Hepatocyte (in vitro differentiated cells): Measurements from ENCODE around the gene HSD17B2. TPM values are rescaled to one million over a fixed set of nuclear protein-coding genes. Genes with fewer than 3 reads are reported as not detected.

Source experiments
- DNase-seq: peaks from one replicate; pipeline ENCODE4 v3.0.0-alpha.2; 2016; ENCODE audit warnings: low spot score
- H2AFZ ChIP-seq: fragments of 200-600 bp; sonication (generic); 2 replicates; pipeline ENCODE4 v1.6.0; 2016; ENCODE audit warnings: antibody characterized with exemption, mild to moderate bottlenecking
- H3K27ac ChIP-seq: fragments of 200-600 bp; sonication (generic); 2 replicates; pipeline ENCODE4 v1.5.1; 2016; ENCODE audit warnings: mild to moderate bottlenecking
- H3K27me3 ChIP-seq: fragments of 200-600 bp; sonication (generic); 2 replicates; pipeline ENCODE4 v1.6.1; 2016
- H3K36me3 ChIP-seq: fragments of 200-600 bp; sonication (generic); replicated peaks from 2 replicates; pipeline ENCODE4 v1.5.1; 2016; ENCODE audit warnings: low read depth; ENCODE audit not compliant: insufficient read depth
- H3K4me1 ChIP-seq: fragments of 200-600 bp; sonication (generic); 2 replicates; pipeline ENCODE4 v1.5.1; 2016; ENCODE audit warnings: mild to moderate bottlenecking, moderate library complexity; ENCODE audit not compliant: insufficient read depth
- H3K4me2 ChIP-seq: fragments of 200-600 bp; sonication (generic); 2 replicates; pipeline ENCODE4 v1.6.0; 2016
- H3K4me3 ChIP-seq: fragments of 200-600 bp; sonication (generic); 2 replicates; pipeline ENCODE4 v1.5.1; 2016; ENCODE audit warnings: mild to moderate bottlenecking
- H3K79me2 ChIP-seq: fragments of 200-600 bp; sonication (generic); 2 replicates; pipeline ENCODE4 v1.6.0; 2017; ENCODE audit warnings: mild to moderate bottlenecking
- H3K9me2 ChIP-seq: fragments of 200-600 bp; sonication (generic); replicated peaks from 2 replicates; pipeline ENCODE4 v1.6.0; 2017; ENCODE audit warnings: mild to moderate bottlenecking; ENCODE audit not compliant: insufficient read depth
- H3K9me3 ChIP-seq: fragments of 200-600 bp; sonication (generic); 2 replicates; pipeline ENCODE4 v1.5.1; 2016; ENCODE audit warnings: low read depth, mild to moderate bottlenecking
- H4K20me1 ChIP-seq: fragments of 200-600 bp; sonication (generic); 2 replicates; pipeline ENCODE4 v1.6.0; 2016; ENCODE audit warnings: mild to moderate bottlenecking; ENCODE audit not compliant: insufficient read depth, poor library complexity, severe bottlenecking
- CTCF ChIP-seq: fragments of 200-600 bp; sonication (generic); IDR thresholded peaks from 2 replicates; pipeline ENCODE4 v1.5.1; 2016; ENCODE audit warnings: antibody characterized with exemption, mild to moderate bottlenecking; ENCODE audit not compliant: poor library complexity
- EZH2 ChIP-seq: fragments of 200-600 bp; sonication (generic); IDR thresholded peaks from 2 replicates; pipeline ENCODE4 v1.6.1; 2016; ENCODE audit warnings: antibody characterized with exemption, mild to moderate bottlenecking, borderline replicate concordance
- EZH2phosphoT487 ChIP-seq: fragments of 200-600 bp; sonication (generic); IDR thresholded peaks from one replicate; pipeline ENCODE4 v1.6.1; 2018; ENCODE audit warnings: antibody characterized with exemption, mild to moderate bottlenecking, low read depth, moderate library complexity; ENCODE audit not compliant: unreplicated experiment, severe bottlenecking
- WGBS: methylation state at CpG from one replicate; pipeline ENCODE4 v1.1.6; 2016; ENCODE audit warnings: low lambda C conversion rate; ENCODE audit errors: missing lambda C conversion rate; 5-methylcytosine and 5-hydroxymethylcytosine counted together
- polyA plus RNA-seq: library from polyadenylated mRNA; unstranded; fragments of >200 nt; fragmentation: Nextera tagmentation; extraction: Ambion mirVana; gene quantifications from 2 replicates; pipeline ENCODE4 v1.2.1, GENCODE V29; 2016
- total RNA-seq: library from RNA; depleted of rRNA; stranded (reverse); fragments of >200 nt; gene quantifications from 2 replicates; pipeline ENCODE4 v1.2.3, GENCODE V29; 2014

HSD17B2 gene
- total and polyA plus RNA-seq, 2 experiments from 2014 or later: 75.6 to 91.1 TPM

- Histone ChIP-seq H3K9me2 (no peaks in the 10 kb centered on the region), H3K27me3 (no peaks in the 10 kb centered on the region), H3K9me3 (no peaks in the 10 kb centered on the region), H3K79me2 (no peaks in the 10 kb centered on the region), H3K4me2 (no peak overlapping the region), H4K20me1 (no peaks in the 10 kb centered on the region), H3K4me3 (no peak overlapping the region), H3K4me1 (peaks cover 29% of the 10 kb centered on the region), H3K36me3 (no peaks in the 10 kb centered on the region), H3K27ac (no peak overlapping the region), H2AFZ (no peak overlapping the region)
- WGBS: 83% methylated on average over 3 of the region's 3 CpGs
- TF ChIP-seq EZH2phosphoT487 (no peak), CTCF (no peak), EZH2 (no peak)
- no peak for DNase-seq
Measured at GRCh38 chr16:81992859-81993258, 42.2 kb upstream of the HSD17B2 start.

- H3K9me2 ChIP-seq: no peaks in the 10 kb centered on the region
- no peaks in the 10 kb centered on the region for H3K9me3 ChIP-seq
- WGBS: 85% methylated on average over 5 of the region's 5 CpGs
- H4K20me1 ChIP-seq: no peaks in the 10 kb centered on the region
- no peak overlapping the region for H2AFZ ChIP-seq
- DNase-seq: no peak
- no peak overlapping the region for H3K4me3 ChIP-seq
- H3K36me3 ChIP-seq: no peaks in the 10 kb centered on the region
- H3K27ac ChIP-seq: no peak overlapping the region
- TF ChIP-seq EZH2phosphoT487 (no peak), CTCF (no peak), EZH2 (no peak)
- H3K79me2 ChIP-seq: no peaks in the 10 kb centered on the region
- H3K4me2 ChIP-seq: no peak overlapping the region
- no peaks in the 10 kb centered on the region for H3K27me3 ChIP-seq
- peaks cover 32% of the 10 kb centered on the region for H3K4me1 ChIP-seq
Measured at GRCh38 chr16:81994485-81994884, 40.6 kb upstream of the HSD17B2 start.

- Histone ChIP-seq H3K4me3 (no peak overlapping the region), H3K36me3 (no peaks in the 10 kb centered on the region), H3K79me2 (no peaks in the 10 kb centered on the region), H4K20me1 (no peaks in the 10 kb centered on the region), H2AFZ (no peak overlapping the region), H3K9me2 (no peaks in the 10 kb centered on the region), H3K4me2 (no peak overlapping the region), H3K9me3 (no peaks in the 10 kb centered on the region), H3K27ac (peak overlapping the region; percentile 37), H3K27me3 (no peaks in the 10 kb centered on the region), H3K4me1 (peaks cover 24% of the 10 kb centered on the region)
- TF ChIP-seq EZH2phosphoT487 (no peak), CTCF (no peak), EZH2 (no peak)
- DNase-seq: no peak
- WGBS: 57% methylated on average over 3 of the region's 3 CpGs
Measured at GRCh38 chr16:81995651-81996050, 39.4 kb upstream of the HSD17B2 start.
